CMK (cell line): ENCODE data around the gene CYLD.

Experiments
- DNase-seq: peaks from one replicate; pipeline ENCODE4 v3.0.0-alpha.2; 2010; ENCODE audit warnings: low read depth

CYLD gene

GRCh38 chr16:50711862-50712559 is 29.9 kb upstream of the CYLD start:
- no peak for DNase-seq

DNA sequence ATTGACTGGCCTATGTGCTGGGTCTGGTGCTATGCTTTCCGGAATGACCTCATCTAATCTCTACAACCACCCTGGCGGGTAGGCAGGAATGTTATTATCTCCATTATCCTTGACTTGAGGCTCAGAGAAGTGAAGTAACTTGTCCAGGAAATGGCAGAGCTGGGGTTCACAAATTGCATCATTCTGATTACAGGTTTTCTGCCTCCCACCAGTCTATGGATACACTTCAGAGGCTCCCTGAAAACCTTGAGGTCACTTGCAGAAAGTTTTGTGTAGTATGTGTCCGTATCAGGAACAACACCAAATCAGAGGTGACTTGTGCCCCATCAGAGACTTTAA is 29.4 kb upstream of the CYLD start:
- DNase-seq, result no peak

GRCh38 chr16:50712956-50713355 is 28.9 kb upstream of the CYLD start:
- DNase-seq, result no peak

DNA sequence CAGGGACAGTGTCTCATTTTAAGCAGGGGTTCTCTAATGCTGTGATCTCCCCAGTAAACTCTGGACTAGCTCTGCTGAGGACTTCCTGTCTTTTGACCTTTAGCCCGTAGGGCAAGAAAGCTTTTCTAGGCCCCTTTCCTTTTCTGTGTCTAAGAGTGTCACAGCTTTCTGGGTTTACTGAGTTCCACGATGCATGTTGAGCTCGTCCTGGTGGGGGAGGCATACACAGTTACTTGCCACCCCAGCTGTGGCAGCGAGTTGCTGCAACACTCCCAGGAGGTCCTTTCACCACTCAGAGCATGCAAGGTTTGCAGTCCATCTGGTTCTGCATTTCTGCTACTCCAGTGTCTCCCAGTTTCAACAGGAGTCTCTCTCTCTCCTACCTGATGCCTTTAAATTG is 24.8 kb upstream of the CYLD start:
- no peak for DNase-seq

DNA sequence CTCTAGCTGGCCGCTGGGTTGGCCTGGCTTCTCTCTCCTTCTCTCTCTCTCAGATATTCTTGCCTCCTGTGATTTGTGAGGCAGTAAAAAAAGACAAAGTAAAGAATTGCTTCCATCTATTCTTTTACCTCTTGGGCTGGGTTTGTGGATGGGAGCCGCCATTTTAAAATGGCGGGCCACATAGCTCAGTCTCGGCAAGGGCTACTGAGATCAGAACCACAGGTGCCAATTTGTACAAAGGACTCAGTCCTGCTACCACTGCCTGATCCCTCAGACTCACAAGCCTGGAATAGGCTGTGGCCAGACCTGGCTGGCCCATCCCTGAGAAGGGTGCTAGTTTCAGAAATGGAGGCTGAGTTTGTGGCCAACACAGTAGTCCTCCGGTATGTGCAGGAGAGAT is 24.4 kb upstream of the CYLD start:
- DNase-seq, result no peak

DNA sequence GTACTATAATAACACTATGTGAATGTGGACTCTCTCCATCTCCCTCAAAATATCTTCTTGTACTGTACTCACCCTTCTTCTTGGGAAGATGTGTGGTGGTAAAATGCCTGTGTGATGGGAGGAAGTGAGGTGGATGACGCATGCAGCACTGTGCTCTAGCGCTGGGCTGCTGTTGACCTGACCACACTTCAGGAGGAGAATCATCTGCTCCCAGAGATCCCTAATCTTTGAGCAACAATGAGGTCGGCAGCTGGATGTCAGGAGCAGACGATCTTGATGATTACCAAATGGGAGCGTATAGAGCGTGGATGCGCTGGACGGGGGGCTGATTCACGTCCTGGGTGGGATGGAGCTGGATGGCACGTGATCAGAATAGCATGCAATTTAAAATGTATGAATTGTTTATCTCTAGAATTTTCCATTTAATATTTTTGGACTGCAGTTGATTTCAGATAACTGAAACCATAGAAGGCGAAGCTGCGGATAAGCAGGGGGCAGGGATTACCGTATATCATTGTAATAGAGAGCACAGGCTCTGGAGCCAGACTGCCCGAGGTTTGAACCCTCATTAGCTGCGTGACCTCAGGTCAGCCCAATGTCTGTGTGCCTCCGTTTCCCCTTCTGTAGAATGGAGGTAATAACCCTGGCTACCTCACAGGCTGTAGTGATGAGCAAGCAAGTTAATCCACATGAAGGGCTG is 23.7 kb upstream of the CYLD start:
- DNase-seq, result no peak

- no peak for DNase-seq
These were observed 23.0 kb upstream of the CYLD start for GRCh38 chr16:50718761-50719400.

- no peak for DNase-seq
These were observed 22.2 kb upstream of the CYLD start for GRCh38 chr16:50719401-50720337.

DNA sequence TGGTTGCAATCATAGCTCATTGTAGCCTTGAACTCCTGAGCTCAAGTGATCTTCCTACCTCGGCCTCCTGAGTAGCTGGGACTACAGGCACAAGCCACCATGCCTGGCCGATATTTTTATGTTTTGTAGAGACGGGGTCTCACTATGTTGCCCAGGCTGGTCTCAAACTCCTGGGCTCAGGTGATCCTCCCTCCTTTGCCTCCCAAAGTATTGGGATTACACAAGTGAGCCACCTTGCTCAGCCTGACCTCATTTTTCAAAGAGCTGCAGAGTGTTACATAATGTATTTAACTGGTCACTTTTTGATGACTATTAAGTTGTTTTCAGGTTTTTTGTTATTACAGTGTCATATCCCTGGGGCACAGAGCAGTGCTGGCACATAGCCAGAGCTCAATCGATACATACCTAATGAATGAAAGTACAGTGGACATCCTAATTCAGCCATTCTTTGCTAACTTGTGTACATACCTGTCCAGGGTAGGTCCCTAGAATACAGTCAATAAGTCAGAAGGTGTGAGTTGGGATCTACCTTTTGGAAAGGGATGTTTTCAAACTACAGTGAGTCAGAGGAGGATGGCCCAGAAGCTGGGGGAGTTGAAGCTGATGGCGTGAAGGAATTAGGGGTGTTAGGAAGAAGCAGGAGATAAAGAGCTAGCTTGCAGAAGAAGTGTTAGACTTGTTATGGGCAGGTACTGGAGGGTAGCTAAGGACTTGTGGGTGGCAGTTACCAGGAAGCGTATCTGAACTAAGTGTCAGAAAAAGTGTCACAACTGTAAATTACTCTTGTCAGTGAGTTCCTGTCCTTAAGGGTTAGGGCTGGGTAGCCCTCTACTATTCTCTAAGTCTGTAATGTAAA is 20.1 kb upstream of the CYLD start:
- DNase-seq, result no peak

GRCh38 chr16:50722405-50722737 is 19.5 kb upstream of the CYLD start:
- DNase-seq, result no peak

DNA sequence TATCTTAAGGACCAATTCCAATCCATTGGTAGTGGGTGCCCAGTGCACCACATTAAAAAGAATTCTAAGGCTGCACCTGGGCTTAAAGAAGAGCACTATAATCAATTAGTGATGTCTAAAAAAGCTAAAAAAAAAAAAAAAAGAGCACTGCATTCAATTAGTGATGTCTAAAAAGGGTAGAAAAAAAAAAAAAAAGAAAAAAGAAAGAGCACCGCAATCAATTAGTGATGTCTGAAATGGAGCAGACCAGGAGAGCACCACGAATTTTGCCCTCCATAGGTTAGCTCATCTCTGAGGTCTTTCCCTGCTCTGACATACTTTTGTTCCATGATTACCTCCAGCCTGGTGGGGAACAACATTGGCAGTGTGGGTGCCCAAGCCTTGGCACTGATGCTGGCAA is 18.9 kb upstream of the CYLD start:
- DNase-seq, result no peak

GRCh38 chr16:50724306-50724705 is 17.6 kb upstream of the CYLD start:
- no peak for DNase-seq

DNA sequence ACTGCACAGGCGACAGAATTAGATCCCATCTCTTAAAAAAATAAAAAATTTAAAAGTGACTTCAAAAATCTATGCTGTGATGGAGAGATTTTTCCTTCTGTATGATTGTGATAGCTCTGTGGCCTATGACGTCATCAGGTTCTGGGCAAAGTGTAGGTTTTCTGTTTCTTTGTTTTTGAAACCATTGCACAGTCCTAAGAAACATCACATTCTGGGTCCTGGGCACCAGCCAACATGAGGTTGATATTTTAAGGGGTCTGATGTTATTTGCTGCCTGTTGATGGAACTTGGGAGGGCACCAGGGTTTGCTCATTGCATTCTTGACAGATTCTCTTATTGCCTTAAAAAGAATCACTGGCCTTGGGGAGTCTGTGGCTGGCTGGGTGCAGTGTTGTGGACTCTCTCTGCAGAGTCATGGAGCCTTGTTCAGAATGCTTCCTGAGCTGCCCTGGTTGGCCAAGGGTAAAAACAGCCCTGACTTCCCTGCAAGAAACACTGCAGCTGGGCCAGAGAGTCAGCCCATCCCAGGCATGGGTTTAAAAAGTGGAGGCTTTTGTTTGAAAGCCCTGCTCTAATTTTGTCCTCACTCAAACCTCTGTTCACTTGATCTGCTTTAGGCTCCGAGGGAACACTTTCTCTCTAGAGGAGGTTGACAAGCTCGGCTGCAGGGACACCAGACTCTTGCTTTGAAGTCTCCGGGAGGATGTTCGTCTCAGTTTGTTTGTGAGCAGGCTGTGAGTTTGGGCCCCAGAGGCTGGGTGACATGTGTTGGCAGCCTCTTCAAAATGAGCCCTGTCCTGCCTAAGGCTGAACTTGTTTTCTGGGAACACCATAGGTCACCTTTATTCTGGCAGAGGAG is 10.5 kb upstream of the CYLD start:
- DNase-seq, result no peak

DNA sequence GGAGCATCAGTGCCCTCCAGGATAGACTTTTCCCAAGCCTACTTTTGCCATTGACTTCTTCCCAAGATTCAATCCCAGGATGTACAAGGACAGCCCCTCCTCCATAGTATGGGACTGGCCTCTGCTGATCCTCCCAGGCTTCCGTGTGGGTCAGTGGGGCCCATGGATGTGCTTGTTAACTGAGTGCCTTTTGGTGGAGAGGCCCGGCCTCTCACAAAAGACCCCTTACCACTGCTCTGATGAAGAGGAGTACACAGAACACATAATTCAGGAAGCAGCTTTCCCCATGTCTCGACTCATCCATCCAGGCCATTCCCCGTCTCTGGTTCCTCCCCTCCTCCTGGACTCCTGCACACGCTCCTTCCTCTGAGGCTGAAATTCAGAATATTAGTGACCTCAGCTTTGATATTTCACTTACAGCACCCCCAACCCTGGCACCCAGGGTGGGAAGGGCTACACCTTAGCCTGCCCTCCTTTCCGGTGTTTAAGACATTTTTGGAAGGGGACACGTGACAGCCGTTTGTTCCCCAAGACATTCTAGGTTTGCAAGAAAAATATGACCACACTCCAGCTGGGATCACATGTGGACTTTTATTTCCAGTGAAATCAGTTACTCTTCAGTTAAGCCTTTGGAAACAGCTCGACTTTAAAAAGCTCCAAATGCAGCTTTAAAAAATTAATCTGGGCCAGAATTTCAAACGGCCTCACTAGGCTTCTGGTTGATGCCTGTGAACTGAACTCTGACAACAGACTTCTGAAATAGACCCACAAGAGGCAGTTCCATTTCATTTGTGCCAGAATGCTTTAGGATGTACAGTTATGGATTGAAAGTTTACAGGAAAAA is 9.7 kb upstream of the CYLD start:
- no peak for DNase-seq

GRCh38 chr16:50733468-50733867 is 8.4 kb upstream of the CYLD start:
- no peak for DNase-seq

GRCh38 chr16:50735629-50736122 is 6.2 kb upstream of the CYLD start:
- DNase-seq, result no peak

- no peak for DNase-seq
These were observed 5.4 kb upstream of the CYLD start for GRCh38 chr16:50736448-50736847.

DNA sequence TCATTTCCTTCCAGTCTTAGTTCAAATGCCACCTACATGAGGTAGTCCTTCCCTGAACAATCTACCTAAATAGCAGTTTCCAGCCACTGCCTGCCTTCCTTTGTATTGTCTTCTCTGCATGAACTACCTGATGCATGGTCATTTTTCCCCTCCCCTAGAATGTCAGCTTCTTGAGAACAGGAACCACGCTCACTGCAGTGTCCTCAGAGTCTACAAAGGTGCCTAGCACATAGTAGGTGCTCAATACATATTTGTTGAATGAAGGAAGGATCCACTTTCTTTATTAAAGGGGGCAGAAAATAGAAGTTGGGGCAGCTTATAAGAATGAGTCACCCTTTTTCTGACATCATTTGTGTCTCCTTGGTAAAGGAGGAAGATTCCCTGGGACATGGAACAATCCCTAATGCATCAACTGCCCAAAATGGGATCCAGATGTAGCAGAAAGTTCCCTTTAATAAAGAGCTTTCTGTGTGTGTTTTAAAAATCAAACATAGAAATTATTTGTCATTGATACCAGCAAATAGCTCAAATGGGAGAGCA is 4.4 kb upstream of the CYLD start:
- DNase-seq, result no peak

- DNase-seq, result no peak
These were observed 2.9 kb upstream of the CYLD start for GRCh38 chr16:50739031-50739430.
